GM18861 (cell line): ENCODE data around the gene TLCD4.
"Not testable (repeated sequence)": the region's sequence is repeated elsewhere in the genome, so short reads cannot be mapped to it uniquely, and the experiment has no call there.

ENCODE experiments used
- ATAC-seq: cut with Tn5 transposase; IDR thresholded peaks from one replicate; pipeline ENCODE4 v1.9.1; 2021; ENCODE audit not compliant: unreplicated experiment

TLCD4 gene

GRCh38 chr1:95117207-95118066 lies at the start of gene TLCD4:
TLCD4 (plus strand) TSS chr1:95117355; CDS start chr1:95143902, 26,547 bp downstream.
- ATAC-seq = no peak

GRCh38 chr1:95067568-95067967 lies 49.6 kb upstream of the TLCD4 start:
- no peak for ATAC-seq

GRCh38 chr1:95068956-95069709 lies 48.0 kb upstream of the TLCD4 start:
- ATAC-seq = no peak

DNA sequence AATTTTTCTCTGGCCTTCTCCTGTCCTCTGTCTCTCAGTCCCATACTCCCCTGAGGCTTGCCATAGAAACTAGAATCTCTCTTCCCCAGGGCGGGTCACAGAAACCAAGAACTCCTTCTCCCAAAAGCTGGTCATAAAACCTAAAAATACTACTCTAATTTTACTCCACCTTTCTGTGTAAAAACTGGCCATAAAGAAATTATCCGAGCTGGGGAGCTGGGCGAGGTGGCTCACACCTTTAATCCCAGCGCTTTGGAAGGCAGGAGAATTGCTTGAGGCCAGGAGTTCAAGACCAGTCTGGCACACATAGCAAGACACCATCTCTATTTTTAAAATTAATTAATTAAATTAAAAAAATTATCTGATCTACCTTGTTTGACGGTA lies 47.5 kb upstream of the TLCD4 start:
- no peak for ATAC-seq

- ATAC-seq = no peak
Observed at GRCh38 chr1:95071539-95071938, 45.6 kb upstream of the TLCD4 start.

DNA sequence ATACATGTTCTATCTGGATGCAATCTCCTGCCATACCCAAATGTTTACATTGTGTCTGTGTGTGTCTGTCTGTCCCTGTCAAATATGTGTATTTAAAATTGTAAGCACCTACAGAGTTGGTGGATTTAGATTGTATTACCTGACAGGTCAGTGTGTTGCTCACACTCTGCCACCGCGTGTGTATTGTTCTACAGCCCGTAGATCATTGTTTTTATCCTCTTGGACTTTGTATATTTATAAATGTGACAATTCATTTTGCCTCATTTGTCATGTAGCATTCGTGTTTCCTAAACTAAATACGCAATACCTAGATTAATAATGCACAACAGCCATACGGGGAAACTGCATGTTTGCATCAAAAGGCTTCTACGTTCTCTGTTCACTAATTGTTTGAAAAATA lies 45.0 kb upstream of the TLCD4 start:
- ATAC-seq = no peak

- peak; percentile 94 for ATAC-seq
Observed at GRCh38 chr1:95072532-95073419, 44.4 kb upstream of the TLCD4 start, which contains the start of gene ALG14. ALG14 (minus strand) TSS chr1:95072951; CDS start chr1:95072898, 53 bp downstream.

GRCh38 chr1:95073446-95073845 lies 43.7 kb upstream of the TLCD4 start:
- no peak for ATAC-seq

DNA sequence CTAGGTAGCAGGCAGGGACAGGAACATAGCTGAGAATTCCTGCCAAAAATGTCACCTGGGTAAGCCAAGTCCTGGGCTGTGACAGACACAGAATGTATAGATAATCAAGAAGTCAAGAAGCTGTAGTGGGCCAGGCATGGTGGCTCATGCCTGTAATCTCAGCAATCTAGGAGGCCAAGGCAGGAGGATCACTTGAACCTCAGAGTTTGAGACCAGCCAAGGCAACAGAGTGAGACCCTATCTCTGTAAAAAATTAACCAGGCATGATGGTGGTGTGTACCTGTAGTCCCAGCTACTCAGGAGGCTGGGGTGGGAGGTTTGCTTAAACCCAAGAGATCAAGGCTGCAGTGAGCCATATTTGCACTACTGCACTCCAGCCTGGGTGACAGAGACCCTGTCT lies 41.1 kb upstream of the TLCD4 start:
- ATAC-seq = no peak

GRCh38 chr1:95080446-95080845 lies 36.7 kb upstream of the TLCD4 start:
- ATAC-seq = no peak

- no peak for ATAC-seq
Observed at GRCh38 chr1:95080879-95081278, 36.3 kb upstream of the TLCD4 start.

- peak; percentile 64 for ATAC-seq
Observed at GRCh38 chr1:95084317-95085176, 32.6 kb upstream of the TLCD4 start.

DNA sequence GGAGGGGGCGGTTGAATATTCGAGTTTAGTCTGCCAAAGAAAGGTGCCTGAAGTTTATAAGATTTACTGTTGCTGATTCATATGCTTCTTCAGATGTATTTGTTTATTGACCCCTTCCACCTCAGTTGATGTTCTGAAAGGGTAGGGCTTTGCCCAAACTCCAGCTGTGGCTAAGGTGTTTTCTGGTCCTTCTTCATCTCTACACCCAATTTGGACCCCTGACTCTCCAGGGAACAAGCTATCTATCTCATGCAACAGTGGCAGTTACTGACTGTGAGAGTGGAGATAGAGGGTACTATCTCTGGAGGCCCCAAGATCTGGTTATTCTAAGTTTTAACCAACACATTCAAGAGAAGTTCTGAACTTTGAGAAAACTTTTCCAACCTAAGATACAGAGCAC lies 31.8 kb upstream of the TLCD4 start:
- ATAC-seq = no peak

DNA sequence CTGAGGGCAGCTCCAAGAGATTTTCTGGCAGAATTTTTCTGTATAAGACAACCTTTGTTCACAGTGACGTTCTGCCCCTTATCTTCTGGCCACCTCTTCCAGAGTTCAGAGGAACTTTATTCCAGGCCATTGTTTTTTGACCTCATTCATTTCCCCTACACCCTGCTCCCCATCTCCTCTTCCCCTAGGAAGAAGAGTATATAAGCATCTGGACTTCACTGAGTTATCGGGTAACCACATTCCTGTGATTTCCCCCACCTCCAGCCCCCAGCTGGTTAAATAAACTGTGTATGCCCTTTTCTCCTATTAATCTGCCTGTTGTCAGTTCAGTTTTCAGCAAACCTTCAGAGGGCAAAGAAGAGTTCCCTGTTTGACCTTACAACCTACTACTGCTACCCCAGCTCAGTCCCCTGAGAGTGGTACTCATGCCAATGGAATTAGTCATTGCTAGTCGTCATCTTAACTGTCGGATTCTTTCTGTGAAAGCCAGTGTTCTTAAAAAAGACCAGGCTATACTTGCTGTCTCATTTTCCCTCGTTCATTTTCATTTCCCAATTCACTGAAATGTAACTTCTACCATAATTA lies 30.1 kb upstream of the TLCD4 start:
- ATAC-seq = no peak

DNA sequence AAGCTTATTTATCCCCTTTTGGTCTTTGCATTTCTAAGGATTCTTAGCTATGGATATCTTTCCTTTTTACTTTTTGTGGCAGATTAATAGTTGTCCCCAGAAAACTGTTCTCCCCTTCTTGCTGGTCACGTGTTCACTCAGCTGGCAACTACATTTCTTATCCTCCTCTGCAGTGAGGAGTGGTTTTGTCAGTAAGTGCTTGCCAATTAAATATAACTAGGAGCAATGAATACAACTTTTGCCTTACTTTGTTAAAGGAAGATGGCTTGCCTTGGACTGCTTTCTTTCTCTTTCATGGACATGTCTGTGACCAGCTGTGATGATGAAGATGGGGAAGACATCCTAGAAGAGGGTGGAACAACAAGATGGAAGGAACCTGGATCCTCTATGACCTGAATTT lies 28.9 kb upstream of the TLCD4 start:
- no peak for ATAC-seq

DNA sequence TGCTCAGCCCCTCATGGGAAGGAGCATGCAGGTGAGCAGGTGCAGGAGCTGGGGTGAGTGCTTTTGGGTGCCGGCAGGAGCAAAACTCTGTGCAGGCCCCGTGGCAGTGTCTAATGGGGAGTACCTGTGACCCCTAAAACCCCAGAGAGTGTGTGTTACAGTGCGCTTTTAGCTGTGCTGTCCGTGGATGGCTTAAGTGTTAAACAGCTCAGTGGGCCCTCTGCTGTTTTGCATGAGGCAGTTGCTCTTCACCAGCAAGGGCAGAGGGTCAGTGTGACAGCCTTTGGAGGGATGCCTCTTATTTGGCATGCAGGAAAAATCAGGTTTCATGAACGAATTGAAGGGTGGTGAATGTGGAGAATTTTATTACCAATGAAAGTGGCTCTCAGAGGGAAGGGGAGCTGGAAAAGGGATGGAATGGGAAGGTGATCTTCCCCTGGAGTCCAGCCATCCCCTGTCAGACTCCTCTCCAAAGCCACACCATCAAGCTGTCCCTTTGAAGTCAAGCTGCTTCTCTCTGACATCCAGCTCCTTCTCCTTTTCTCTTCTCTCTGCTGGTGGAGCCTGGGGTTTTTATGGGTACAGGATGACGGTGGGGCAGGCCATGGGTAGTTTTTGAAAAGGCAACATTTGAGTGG lies 27.4 kb upstream of the TLCD4 start:
- ATAC-seq = no peak

- not testable (repeated sequence) for ATAC-seq
Observed at GRCh38 chr1:95091290-95091689, 25.9 kb upstream of the TLCD4 start.

DNA sequence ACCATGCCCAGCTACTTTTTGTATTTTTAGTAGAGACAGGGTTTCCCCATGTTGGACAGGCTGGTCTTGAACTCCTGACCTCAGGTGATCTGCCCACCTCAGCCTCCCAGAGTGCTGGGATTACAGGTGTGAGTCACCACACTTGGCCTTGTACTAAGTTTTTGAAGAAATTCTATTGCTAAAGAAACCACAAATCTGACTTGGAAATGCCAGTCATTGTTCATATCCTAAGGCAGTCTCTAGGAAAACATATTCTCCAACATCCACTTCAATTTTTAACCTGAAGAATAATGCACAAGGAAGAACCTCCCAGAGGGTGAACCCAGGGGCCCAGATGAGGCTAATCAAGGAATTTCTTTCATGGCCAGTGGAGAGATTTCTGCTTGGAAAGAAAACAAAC lies 24.3 kb upstream of the TLCD4 start:
- not testable (repeated sequence) for ATAC-seq

- ATAC-seq = no peak
Observed at GRCh38 chr1:95093296-95093695, 23.9 kb upstream of the TLCD4 start.
